ENCODE results near the gene CLTB.

Gene CLTB

DNA sequence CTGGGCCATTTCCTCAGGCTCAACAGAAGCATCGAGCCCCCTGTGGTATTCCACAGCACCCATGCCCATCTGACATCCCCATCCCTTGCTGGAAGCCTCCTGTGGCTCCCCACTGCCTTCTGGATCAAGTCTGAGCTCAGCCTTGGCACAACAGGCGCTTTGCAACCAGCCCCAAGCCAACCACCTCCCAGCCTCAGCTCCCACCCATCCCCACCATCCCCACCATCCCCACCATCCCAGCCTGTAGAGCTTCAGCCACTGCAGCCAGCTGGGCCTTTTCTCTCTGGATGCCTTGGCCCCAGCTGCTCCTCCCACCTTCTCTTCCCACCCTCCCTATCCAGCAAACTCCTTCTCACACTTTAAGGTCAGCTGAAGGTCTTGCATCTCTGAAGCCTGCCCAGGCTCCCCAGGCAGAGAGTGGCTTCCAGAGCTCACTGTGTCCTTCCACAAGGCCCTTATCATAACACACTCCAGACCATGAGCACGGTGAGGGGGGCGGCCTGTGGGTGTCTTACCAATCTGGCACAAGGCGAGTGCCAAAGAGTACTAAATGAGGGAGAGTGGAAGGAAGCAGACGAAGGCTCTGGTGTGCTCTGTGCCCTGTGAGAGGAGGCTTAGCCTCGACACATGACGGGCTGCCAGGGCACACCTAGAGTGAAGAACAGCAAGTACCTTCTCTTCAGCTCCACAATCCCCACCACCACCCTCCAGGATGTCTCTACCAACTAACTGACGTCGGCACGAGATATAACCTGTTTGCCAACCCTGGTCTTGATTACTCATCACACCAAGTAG lies 21.3 kb downstream of the CLTB start:
- no peak for DNase-seq
- in situ Hi-C loops (cut with HindIII; ENCODE audit: low pct_ligation_motif_present, low sequenced_read_pairs): no loop called here
- Histone ChIP-seq H3K36me3 (replicated peaks) (peaks cover 13% of the 10 kb centered on the region), H3K4me3 (ENCODE audit: low read depth, low read length) (no peak overlapping the region), H3K27ac (no peak overlapping the region), H3K27me3 (replicated peaks) (no peaks in the 10 kb centered on the region)
- no peak for TF ChIP-seq CTCF (IDR thresholded peaks at IDR 0.05; ENCODE audit: low read depth, low read length, missing control alignments)

GRCh38 chr5:176394096-176394495 lies 22.2 kb downstream of the CLTB start:
- H3K4me3 ChIP-seq (ENCODE audit: low read depth, low read length): no peak overlapping the region
- no peak for DNase-seq
- H3K27me3 ChIP-seq (replicated peaks): no peaks in the 10 kb centered on the region
- in situ Hi-C loops (cut with HindIII; ENCODE audit: low pct_ligation_motif_present, low sequenced_read_pairs): no loop called here
- H3K27ac ChIP-seq: no peak overlapping the region
- TF ChIP-seq CTCF (IDR thresholded peaks at IDR 0.05; ENCODE audit: low read depth, low read length, missing control alignments): no peak
- peaks cover 13% of the 10 kb centered on the region for H3K36me3 ChIP-seq (replicated peaks)

DNA sequence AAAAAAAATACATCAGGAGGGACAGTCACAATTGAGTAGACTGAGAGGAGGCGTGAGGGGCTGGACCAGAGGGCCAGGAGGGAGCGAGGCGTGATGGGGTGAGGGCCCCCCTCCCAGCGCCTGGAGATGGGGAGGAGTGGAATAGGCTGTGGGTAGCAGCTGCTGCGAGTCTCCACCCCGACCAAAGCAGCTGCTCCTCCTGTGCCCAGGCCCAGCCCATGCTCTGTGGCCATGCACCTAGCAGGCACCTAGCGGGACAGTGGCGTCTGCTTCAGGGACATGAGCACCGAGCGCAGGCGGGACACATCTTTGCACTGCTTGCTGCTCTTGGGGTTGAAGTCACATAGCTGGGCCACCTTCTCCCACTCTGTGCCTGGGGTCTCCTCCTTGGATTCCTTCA lies 23.8 kb downstream of the CLTB start:
- H3K27me3 ChIP-seq (replicated peaks): no peaks in the 10 kb centered on the region
- no peak overlapping the region for H3K27ac ChIP-seq
- no peak overlapping the region for H3K4me3 ChIP-seq (ENCODE audit: low read depth, low read length)
- in situ Hi-C loops (cut with HindIII; ENCODE audit: low pct_ligation_motif_present, low sequenced_read_pairs): no loop called here
- DNase-seq: no peak
- TF ChIP-seq CTCF (IDR thresholded peaks at IDR 0.05; ENCODE audit: low read depth, low read length, missing control alignments): no peak
- peaks cover 13% of the 10 kb centered on the region for H3K36me3 ChIP-seq (replicated peaks)

- H3K36me3 ChIP-seq (replicated peaks): peaks cover 13% of the 10 kb centered on the region
- DNase-seq: no peak
Measured at GRCh38 chr5:176391999-176392398, 24.3 kb downstream of the CLTB start.

GRCh38 chr5:176391479-176391878 lies 24.9 kb downstream of the CLTB start:
- H3K4me3 ChIP-seq (ENCODE audit: low read depth, low read length): no peak overlapping the region
- in situ Hi-C loops (cut with HindIII; ENCODE audit: low pct_ligation_motif_present, low sequenced_read_pairs): no loop called here
- H3K27ac ChIP-seq: no peak overlapping the region
- TF ChIP-seq CTCF (IDR thresholded peaks at IDR 0.05; ENCODE audit: low read depth, low read length, missing control alignments): no peak
- DNase-seq: no peak
- peaks cover 10% of the 10 kb centered on the region for H3K36me3 ChIP-seq (replicated peaks)
- no peaks in the 10 kb centered on the region for H3K27me3 ChIP-seq (replicated peaks)

More at GRCh38 chr5:176391999-176392398, 24.3 kb downstream of the CLTB start:
- in situ Hi-C loops (cut with HindIII; ENCODE audit: low pct_ligation_motif_present, low sequenced_read_pairs): no loop called here
- H3K4me3 ChIP-seq (ENCODE audit: low read depth, low read length): no peak overlapping the region
- no peak for TF ChIP-seq CTCF (IDR thresholded peaks at IDR 0.05; ENCODE audit: low read depth, low read length, missing control alignments)
- H3K27me3 ChIP-seq (replicated peaks): no peaks in the 10 kb centered on the region
- no peak overlapping the region for H3K27ac ChIP-seq
